GM12875 (cell line): Measurements from ENCODE around the gene KRTAP10-6.
"Not testable (repeated sequence)": the region's sequence is repeated elsewhere in the genome, so short reads cannot be mapped to it uniquely, and the experiment has no call there.

Experiments used
- H3K4me3 ChIP-seq: one replicate; pipeline ENCODE4 v1.5.1; 2011; ENCODE audit warnings: low read depth, low read length, control low read depth
- CTCF ChIP-seq: IDR thresholded peaks from 2 replicates; pipeline ENCODE4 v1.5.1; 2011; ENCODE audit warnings: low read depth, mild to moderate bottlenecking, control low read depth, inconsistent platforms, low read length, moderate library complexity, borderline replicate concordance; ENCODE audit not compliant: insufficient read depth

The KRTAP10-6 gene

GRCh38 chr21:44601596-44602462, 9.5 kb upstream of the KRTAP10-6 start:
- TF ChIP-seq CTCF = no peak
- H3K4me3 ChIP-seq = no peak overlapping the region

- not testable (repeated sequence) for H3K4me3 ChIP-seq
Measured at GRCh38 chr21:44601091-44601490, 8.8 kb upstream of the KRTAP10-6 start.

GRCh38 chr21:44600118-44600978, 8.0 kb upstream of the KRTAP10-6 start, which contains the start of gene KRTAP10-7:
TSS of gene KRTAP10-7 (plus strand) at chr21:44600597. CDS start at chr21:44600622, 25 bp downstream.
- not testable (repeated sequence) for H3K4me3 ChIP-seq

GRCh38 chr21:44599264-44600029, 7.1 kb upstream of the KRTAP10-6 start:
- no peak overlapping the region for H3K4me3 ChIP-seq
- no peak for TF ChIP-seq CTCF

- H3K4me3 ChIP-seq = no peak overlapping the region
Measured at GRCh38 chr21:44598061-44598460, 5.8 kb upstream of the KRTAP10-6 start.

GRCh38 chr21:44596068-44596725, 3.9 kb upstream of the KRTAP10-6 start:
- TF ChIP-seq CTCF = no peak
- no peak overlapping the region for H3K4me3 ChIP-seq

More at GRCh38 chr21:44598061-44598460, 5.8 kb upstream of the KRTAP10-6 start:
- no peak for TF ChIP-seq CTCF

- TF ChIP-seq CTCF = no peak
- H3K4me3 ChIP-seq = no peak overlapping the region
Measured at GRCh38 chr21:44595524-44595923, 3.2 kb upstream of the KRTAP10-6 start.
